NB4 (cell line): ENCODE measurements around the gene RPS6KA1.
A peak's percentile ranks its signal among the peaks of the same experiment; 100 is the strongest.

ENCODE experiments used
- DNase-seq: peaks from one replicate; pipeline ENCODE4 v3.0.0; 2010; ENCODE audit warnings: low read depth
- H3K4me3 ChIP-seq: one replicate; pipeline ENCODE4 v1.5.1; 2011; ENCODE audit warnings: mild to moderate bottlenecking, low read depth, low read length, moderate library complexity
- MAX ChIP-seq: IDR thresholded peaks from 2 replicates; pipeline ENCODE4 v1.6.1; 2011; ENCODE audit warnings: low read depth, low read length
- MYC ChIP-seq: IDR thresholded peaks from 2 replicates; pipeline ENCODE4 v1.6.1; 2011; ENCODE audit warnings: low read depth, low read length
- POLR2A ChIP-seq: IDR thresholded peaks from 2 replicates; pipeline ENCODE4 v1.6.1; 2011; ENCODE audit warnings: mild to moderate bottlenecking; ENCODE audit not compliant: insufficient read length; ENCODE audit errors: extremely low read depth
- TF ChIP-seq, protein P1 (sequence below): IDR thresholded peaks from one replicate; pipeline ENCODE4 v1.5.1; 2012; ENCODE audit warnings: low read depth, low read length

The RPS6KA1 gene

DNA sequence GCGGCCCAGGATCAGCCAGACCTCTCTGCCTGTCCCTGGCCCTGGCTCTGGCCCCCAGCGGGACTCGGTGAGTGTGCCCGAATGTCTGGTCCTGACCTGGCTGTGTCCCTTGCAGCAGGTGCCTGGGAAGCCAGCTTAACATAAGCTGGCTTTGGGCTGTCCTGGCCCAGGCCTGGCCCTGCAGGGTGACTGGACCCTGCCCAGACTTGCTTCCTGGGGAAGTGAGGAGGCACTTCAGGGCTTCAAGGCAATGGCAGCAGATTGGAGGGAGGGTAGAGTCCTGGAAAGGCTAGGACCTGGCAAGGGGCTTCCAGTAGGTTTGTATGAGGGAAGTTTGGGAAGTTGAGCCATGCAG, 16.4 kb downstream of the RPS6KA1 start:
- DNase-seq = no peak
- TF ChIP-seq MYC (no peak), MAX (no peak), POLR2A (no peak)
- TF ChIP-seq, protein P1, sequence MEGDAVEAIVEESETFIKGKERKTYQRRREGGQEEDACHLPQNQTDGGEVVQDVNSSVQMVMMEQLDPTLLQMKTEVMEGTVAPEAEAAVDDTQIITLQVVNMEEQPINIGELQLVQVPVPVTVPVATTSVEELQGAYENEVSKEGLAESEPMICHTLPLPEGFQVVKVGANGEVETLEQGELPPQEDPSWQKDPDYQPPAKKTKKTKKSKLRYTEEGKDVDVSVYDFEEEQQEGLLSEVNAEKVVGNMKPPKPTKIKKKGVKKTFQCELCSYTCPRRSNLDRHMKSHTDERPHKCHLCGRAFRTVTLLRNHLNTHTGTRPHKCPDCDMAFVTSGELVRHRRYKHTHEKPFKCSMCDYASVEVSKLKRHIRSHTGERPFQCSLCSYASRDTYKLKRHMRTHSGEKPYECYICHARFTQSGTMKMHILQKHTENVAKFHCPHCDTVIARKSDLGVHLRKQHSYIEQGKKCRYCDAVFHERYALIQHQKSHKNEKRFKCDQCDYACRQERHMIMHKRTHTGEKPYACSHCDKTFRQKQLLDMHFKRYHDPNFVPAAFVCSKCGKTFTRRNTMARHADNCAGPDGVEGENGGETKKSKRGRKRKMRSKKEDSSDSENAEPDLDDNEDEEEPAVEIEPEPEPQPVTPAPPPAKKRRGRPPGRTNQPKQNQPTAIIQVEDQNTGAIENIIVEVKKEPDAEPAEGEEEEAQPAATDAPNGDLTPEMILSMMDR = no peak
- peak overlapping the region; percentile 91 for H3K4me3 ChIP-seq

DNA sequence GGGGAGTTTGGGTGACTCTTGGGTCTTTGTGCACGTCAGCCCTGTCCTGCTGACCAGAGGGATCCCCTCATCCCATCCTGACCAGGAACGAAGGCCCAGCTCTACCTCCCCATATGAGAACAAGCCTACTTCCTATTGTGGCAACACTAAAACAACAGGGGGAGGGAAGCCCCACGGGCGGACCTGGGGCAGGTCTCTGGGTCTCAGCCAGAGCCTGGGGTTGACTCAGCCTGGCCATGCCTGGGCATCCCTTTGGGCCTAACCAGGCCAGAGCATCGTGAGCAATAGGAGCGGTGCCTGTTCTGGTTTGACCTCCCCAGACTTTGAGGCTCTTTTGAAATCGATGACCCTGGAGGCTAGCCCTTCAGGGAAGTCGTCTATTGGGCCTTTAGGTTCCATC, 16.8 kb downstream of the RPS6KA1 start:
- DNase-seq = peak; percentile 28
- TF ChIP-seq POLR2A = no peak
- no peak for TF ChIP-seq MYC
- TF ChIP-seq MAX = no peak
- TF ChIP-seq, protein P1 = no peak
- peak overlapping the region; percentile 91 for H3K4me3 ChIP-seq

- no peak for DNase-seq
- peak overlapping the region; percentile 91 for H3K4me3 ChIP-seq
Measured at GRCh38 chr1:26546819-26547218, 17.3 kb downstream of the RPS6KA1 start.

DNA sequence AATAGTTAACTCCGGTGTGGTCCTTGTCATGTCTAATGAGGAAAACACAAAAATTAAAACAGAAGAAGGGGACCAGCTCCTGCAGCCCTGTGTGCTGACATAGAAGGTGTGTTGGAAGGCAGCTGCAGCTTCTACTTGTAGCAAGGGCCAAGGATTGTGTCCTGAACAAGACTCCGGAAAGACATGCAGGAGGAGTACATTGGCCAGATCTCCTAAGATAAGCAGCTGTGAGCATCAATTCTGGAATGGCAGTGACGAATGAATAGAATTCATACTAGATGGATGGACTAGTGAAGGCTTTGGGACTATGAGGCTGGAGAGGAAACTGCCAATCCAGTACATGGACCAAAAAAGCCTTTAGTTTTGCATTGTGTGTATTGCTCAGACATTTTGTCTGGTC, 19.3 kb downstream of the RPS6KA1 start:
- H3K4me3 ChIP-seq = no peak overlapping the region
- DNase-seq = no peak
- TF ChIP-seq, protein P1 = no peak
- TF ChIP-seq MYC = no peak
- no peak for TF ChIP-seq POLR2A
- no peak for TF ChIP-seq MAX

More at GRCh38 chr1:26546819-26547218, 17.3 kb downstream of the RPS6KA1 start:
- TF ChIP-seq MYC (no peak), POLR2A (no peak), MAX (no peak)
- TF ChIP-seq, protein P1 = no peak

DNA sequence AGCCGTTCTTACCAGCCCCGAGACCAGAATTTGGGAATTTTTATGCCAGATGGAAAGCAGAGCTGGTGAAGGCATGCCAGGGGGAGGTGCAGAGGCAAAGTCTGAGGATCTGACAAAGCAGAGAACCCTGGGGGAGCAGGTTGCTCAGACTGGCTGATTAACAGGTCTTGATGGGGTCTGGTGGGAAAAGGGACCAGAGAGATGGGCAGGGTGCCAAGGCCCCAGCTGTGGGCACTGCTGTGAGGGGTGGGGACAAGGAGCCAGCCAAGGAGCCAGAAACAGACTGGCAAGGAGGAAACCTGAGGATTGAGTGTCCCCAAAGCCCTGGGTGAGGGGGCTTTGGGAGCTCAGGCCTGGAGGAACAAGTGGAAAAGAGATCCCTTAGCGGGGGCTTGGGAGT, 21.4 kb downstream of the RPS6KA1 start:
- no peak overlapping the region for H3K4me3 ChIP-seq
- DNase-seq = no peak
- TF ChIP-seq POLR2A (no peak), MYC (no peak), MAX (no peak)
- TF ChIP-seq, protein P1 = no peak

GRCh38 chr1:26552720-26553119, 23.2 kb downstream of the RPS6KA1 start:
- H3K4me3 ChIP-seq = no peak overlapping the region
- TF ChIP-seq, protein P1 = no peak
- TF ChIP-seq MAX (no peak), MYC (no peak), POLR2A (no peak)
- no peak for DNase-seq
